Measurements from ENCODE around the gene SRA1. TPM values are rescaled to one million over a fixed set of nuclear protein-coding genes. Genes with fewer than 3 reads are reported as not detected.

Gene SRA1
- total RNA-seq, 4 donors from 2014 or later, result 17.5 to 29.4 (median 23.2) TPM

- H3K9me3 ChIP-seq, result no peaks in the 10 kb centered on the region
- H3K27ac ChIP-seq, result peak within 1 kb of the TSS; percentile 91 to 99 (median 95)
- peaks cover 0 to 57% of the 10 kb centered on the region in 2 donors for H3K36me3 ChIP-seq
- ATAC-seq, result peak; percentile 97
- TF ChIP-seq POLR2AphosphoS5 (IDR thresholded peaks at IDR 0.05) (peak; percentile 92), EP300 (IDR thresholded peaks at IDR 0.05) (no peak), POLR2A (IDR thresholded peaks at IDR 0.05) (peak; percentile 71), CTCF (IDR thresholded peaks at IDR 0.05) (peak; percentile 58 to 95 (median 76))
- H3K4me3 ChIP-seq, result peak within 1 kb of the TSS; percentile 49 to 61
- no peaks in the 10 kb centered on the region for H3K27me3 ChIP-seq
- peaks cover 9 to 45% (median 30%) of the 10 kb centered on the region in 3 donors for H3K4me1 ChIP-seq
- WGBS, 2 donors (ENCODE audit: low coverage in 1 of 2), result 0% methylated on average over 3 to 5 of the region's 52 CpGs
Observed at GRCh38 chr5:140547508-140548299, 9.6 kb downstream of the SRA1 start, which contains the start of gene EIF4EBP3. Gene EIF4EBP3 (plus strand): TSS chr5:140547662. CDS start chr5:140547738, 76 bp downstream.

GRCh38 chr5:140546851-140547507 lies 10.3 kb downstream of the SRA1 start:
- ATAC-seq, result no peak
- 44 to 75% methylated on average over 4 to 7 of the region's 13 CpGs for WGBS, 2 donors (ENCODE audit: low coverage in 1 of 2)

GRCh38 chr5:140545606-140546005 lies 11.7 kb downstream of the SRA1 start:
- H3K9me3 ChIP-seq, result no peaks in the 10 kb centered on the region
- H3K4me3 ChIP-seq, result no peak overlapping the region
- no peak for TF ChIP-seq EP300 (IDR thresholded peaks at IDR 0.05)
- TF ChIP-seq POLR2AphosphoS5 (IDR thresholded peaks at IDR 0.05), result no peak
- no peak for TF ChIP-seq POLR2A (IDR thresholded peaks at IDR 0.05)
- TF ChIP-seq CTCF (IDR thresholded peaks at IDR 0.05), result no peak
- WGBS, 2 donors (ENCODE audit: low coverage in 1 of 2), result 88 to 95% methylated on average over 5 to 10 of the region's 10 CpGs
- peaks cover 0 to 61% of the 10 kb centered on the region in 2 donors for H3K36me3 ChIP-seq
- H3K27ac ChIP-seq, result peak overlapping the region in 1 of 4 donors; percentile 99
- no peaks in the 10 kb centered on the region for H3K27me3 ChIP-seq
- H3K4me1 ChIP-seq, result peaks cover 9 to 41% (median 30%) of the 10 kb centered on the region in 3 donors
- no peak for ATAC-seq

More at GRCh38 chr5:140546851-140547507, 10.3 kb downstream of the SRA1 start:
- TF ChIP-seq POLR2A (IDR thresholded peaks at IDR 0.05), result no peak
- no peaks in the 10 kb centered on the region for H3K9me3 ChIP-seq
- no peaks in the 10 kb centered on the region for H3K27me3 ChIP-seq
- peak overlapping the region in 1 of 2 donors; percentile 61 for H3K4me3 ChIP-seq
- H3K27ac ChIP-seq, result peak overlapping the region in 3 of 4 donors; percentile 94 to 99 (median 96)
- peaks cover 9 to 45% (median 30%) of the 10 kb centered on the region in 3 donors for H3K4me1 ChIP-seq
- H3K36me3 ChIP-seq, result peaks cover 0 to 61% of the 10 kb centered on the region in 2 donors

- peaks cover 9 to 35% (median 28%) of the 10 kb centered on the region in 3 donors for H3K4me1 ChIP-seq
- ATAC-seq, result no peak
- H3K4me3 ChIP-seq, result no peak overlapping the region
- no peaks in the 10 kb centered on the region for H3K27me3 ChIP-seq
- H3K27ac ChIP-seq, result no peak overlapping the region
- WGBS, 2 donors (ENCODE audit: low coverage in 1 of 2), result 94% methylated on average over 3 of the region's 7 CpGs; no CpG with 5 or more reads in 1 of the 2 donors
- H3K36me3 ChIP-seq, result peaks cover 0 to 61% of the 10 kb centered on the region in 2 donors
- TF ChIP-seq POLR2AphosphoS5 (IDR thresholded peaks at IDR 0.05), result no peak
- no peak for TF ChIP-seq POLR2A (IDR thresholded peaks at IDR 0.05)
- TF ChIP-seq EP300 (IDR thresholded peaks at IDR 0.05), result no peak
- TF ChIP-seq CTCF (IDR thresholded peaks at IDR 0.05), result no peak
- H3K9me3 ChIP-seq, result no peaks in the 10 kb centered on the region
Observed at GRCh38 chr5:140544986-140545385, 12.3 kb downstream of the SRA1 start.

GRCh38 chr5:140542972-140543371 lies 14.3 kb downstream of the SRA1 start:
- WGBS, 2 donors (ENCODE audit: low coverage in 1 of 2), result 62 to 100% methylated on average over 1 to 4 of the region's 5 CpGs

More at GRCh38 chr5:140542972-140543371, 14.3 kb downstream of the SRA1 start:
- H3K4me3 ChIP-seq, result no peak overlapping the region
- peaks cover 0 to 15% (median 10%) of the 10 kb centered on the region in 3 donors for H3K4me1 ChIP-seq
- H3K36me3 ChIP-seq, result peaks cover 8 to 75% of the 10 kb centered on the region in 2 donors
- TF ChIP-seq EP300 (IDR thresholded peaks at IDR 0.05) (no peak), POLR2AphosphoS5 (IDR thresholded peaks at IDR 0.05) (no peak)
- no peaks in the 10 kb centered on the region for H3K27me3 ChIP-seq
- no peak for ATAC-seq
- H3K9me3 ChIP-seq, result no peaks in the 10 kb centered on the region
- H3K27ac ChIP-seq, result no peak overlapping the region
